Neural cell (in vitro differentiated cells): ENCODE results near the gene OGFR. TPM values are rescaled to one million over a fixed set of nuclear protein-coding genes. Genes with fewer than 3 reads are reported as not detected.

ENCODE experiments used
- H2AFZ ChIP-seq: fragments of 200-600, 300-800 bp; sonication (generic), shearing (Covaris generic); 2 replicates; pipeline ENCODE4 v1.6.0; 2014; ENCODE audit warnings: low read depth, mild to moderate bottlenecking, antibody characterized with exemption, low read length, moderate library complexity
- H3F3A ChIP-seq: fragments of 200-600 bp; shearing (Covaris generic); 2 replicates; pipeline ENCODE4 v1.6.1; 2016; ENCODE audit warnings: mild to moderate bottlenecking, moderate library complexity, mixed read lengths, antibody characterized with exemption, low read length; ENCODE audit not compliant: insufficient read depth, poor library complexity, severe bottlenecking
- H3K27ac ChIP-seq: fragments of 200-600, 300-800 bp; sonication (generic), shearing (Covaris generic); 2 replicates; pipeline ENCODE4 v1.5.1; 2014; ENCODE audit warnings: mild to moderate bottlenecking, low read length, moderate library complexity
- H3K27me3 ChIP-seq: fragments of 300-800, 200-600 bp; sonication (generic), shearing (Covaris generic); 2 replicates; pipeline ENCODE4 v1.6.0; 2014; ENCODE audit warnings: mild to moderate bottlenecking, low read depth, low read length, moderate library complexity; ENCODE audit not compliant: insufficient read depth
- H3K36me3 ChIP-seq: fragments of 300-800, 200-600 bp; sonication (generic), shearing (Covaris generic); 2 replicates; pipeline ENCODE4 v1.5.1; 2014; ENCODE audit warnings: mild to moderate bottlenecking, antibody characterized with exemption, low read length, moderate library complexity; ENCODE audit not compliant: insufficient read depth
- H3K4me2 ChIP-seq: fragments of 300-800, 200-600 bp; sonication (generic), shearing (Covaris generic); 2 replicates; pipeline ENCODE4 v1.6.0; 2014; ENCODE audit warnings: mild to moderate bottlenecking, low read length
- H3K4me3 ChIP-seq: fragments of 300-800, 200-600 bp; sonication (generic), shearing (Covaris generic); 2 replicates; pipeline ENCODE4 v1.5.1; 2014; ENCODE audit warnings: mild to moderate bottlenecking, low read length, moderate library complexity
- H3K79me2 ChIP-seq: fragments of 200-600 bp; shearing (Covaris generic); replicated peaks from 2 replicates; pipeline ENCODE4 v1.6.0; 2014; ENCODE audit warnings: mild to moderate bottlenecking, low read length, moderate library complexity; ENCODE audit not compliant: insufficient read depth
- H3K9ac ChIP-seq: fragments of 300-800, 200-600 bp; sonication (generic), shearing (Covaris generic); 2 replicates; pipeline ENCODE4 v1.6.1; 2016; ENCODE audit warnings: mild to moderate bottlenecking, low read length, mixed read lengths
- H3K9me2 ChIP-seq: fragments of 200-600 bp; shearing (Covaris generic); 2 replicates; pipeline ENCODE4 v1.6.1; 2016; ENCODE audit warnings: mild to moderate bottlenecking, low read length, mixed read lengths; ENCODE audit not compliant: insufficient read depth
- H3K9me3 ChIP-seq: fragments of 200-600, 300-800 bp; sonication (generic), shearing (Covaris generic); 2 replicates; pipeline ENCODE4 v1.6.1; 2016; ENCODE audit warnings: mild to moderate bottlenecking, mixed run types, low read length, moderate library complexity, mixed read lengths
- H4K20me1 ChIP-seq: fragments of 200-600 bp; shearing (Covaris generic); 2 replicates; pipeline ENCODE4 v1.6.1; 2016; ENCODE audit warnings: mild to moderate bottlenecking, mixed run types; ENCODE audit not compliant: insufficient read depth
- CTCF ChIP-seq: fragments of 450-650 bp; IDR thresholded peaks from 2 replicates; pipeline ENCODE4 v1.5.1; 2014; ENCODE audit warnings: antibody characterized with exemption, mild to moderate bottlenecking, moderate library complexity; ENCODE audit not compliant: poor library complexity, severe bottlenecking
- EP300 ChIP-seq: fragments of 450-650 bp; conservative IDR thresholded peaks from 2 replicates; pipeline ENCODE4 v1.6.1; 2014; ENCODE audit warnings: antibody characterized with exemption, mild to moderate bottlenecking, moderate library complexity; ENCODE audit not compliant: poor library complexity, severe bottlenecking
- EZH2 ChIP-seq: fragments of 200-600, 300-800 bp; shearing (Covaris generic), sonication (generic); IDR thresholded peaks from 2 replicates; pipeline ENCODE4 v1.6.1; 2014; ENCODE audit warnings: antibody characterized with exemption, low read length, borderline replicate concordance, mild to moderate bottlenecking; ENCODE audit not compliant: insufficient read depth, poor library complexity, severe bottlenecking
- MXI1 ChIP-seq: fragments of 450-650 bp; conservative IDR thresholded peaks from 2 replicates; pipeline ENCODE4 v1.6.1; 2014; ENCODE audit warnings: antibody characterized with exemption, mild to moderate bottlenecking; ENCODE audit not compliant: poor library complexity, severe bottlenecking
- POLR2AphosphoS5 ChIP-seq: IDR thresholded peaks from 2 replicates; pipeline ENCODE4 v1.6.1; 2012
- RAD21 ChIP-seq: fragments of 450-650 bp; conservative IDR thresholded peaks from 2 replicates; pipeline ENCODE4 v1.6.1; 2014; ENCODE audit warnings: antibody characterized with exemption, mild to moderate bottlenecking, moderate library complexity
- REST ChIP-seq: IDR thresholded peaks from 2 replicates; pipeline ENCODE4 v1.6.1; 2012; ENCODE audit warnings: borderline replicate concordance
- SMC3 ChIP-seq: fragments of 450-650 bp; conservative IDR thresholded peaks from 2 replicates; pipeline ENCODE4 v1.6.1; 2014; ENCODE audit warnings: antibody characterized with exemption, mild to moderate bottlenecking, moderate library complexity; ENCODE audit not compliant: poor library complexity
- TAF1 ChIP-seq: IDR thresholded peaks from 2 replicates; pipeline ENCODE4 v1.6.1; 2012; ENCODE audit warnings: low read depth
- polyA plus RNA-seq: library from polyadenylated mRNA; depleted of rRNA; stranded (reverse); fragments of >200 nt; gene quantifications from 2 replicates; pipeline ENCODE4 v1.2.3, GENCODE V29; 2014

The OGFR gene
- polyA plus RNA-seq, 1 donor from 2014 or later, result 15.6 TPM

DNA sequence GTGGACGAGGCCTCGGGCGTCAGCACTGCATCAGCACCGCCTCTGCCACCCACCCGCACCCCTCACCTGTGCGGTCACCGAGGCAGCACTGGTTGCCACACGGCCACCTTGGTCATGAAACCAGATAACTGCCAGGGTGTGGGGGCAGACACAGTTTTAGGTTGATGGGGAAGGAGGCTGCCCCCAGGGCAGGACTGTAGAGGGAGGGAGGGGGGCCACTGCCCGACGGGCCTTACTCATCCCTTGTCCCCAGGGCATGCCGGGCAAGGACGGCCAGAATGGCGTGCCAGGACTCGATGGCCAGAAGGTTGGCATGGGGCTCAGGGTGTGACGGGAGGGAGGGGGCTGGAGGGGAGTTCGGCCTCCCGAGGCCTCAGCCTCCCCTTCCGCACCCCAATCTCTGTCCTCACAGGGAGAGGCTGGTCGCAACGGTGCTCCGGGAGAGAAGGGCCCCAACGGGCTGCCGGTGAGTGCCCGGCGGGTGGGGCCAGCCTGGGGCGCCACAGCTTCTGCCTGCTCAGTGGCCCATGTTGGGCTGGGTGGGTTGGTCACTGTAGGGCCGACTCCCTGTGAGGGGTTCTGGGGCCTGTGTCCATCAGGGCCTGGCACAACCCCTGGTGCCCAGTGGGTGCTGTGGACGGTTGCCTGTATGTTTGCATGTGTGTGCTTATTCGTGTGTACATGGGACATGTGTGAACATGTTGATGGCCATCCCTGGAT is 24.0 kb downstream of the OGFR start:
- H3F3A ChIP-seq, result no peaks in the 10 kb centered on the region
- no peak overlapping the region for H3K27ac ChIP-seq
- no peaks in the 10 kb centered on the region for H3K9me2 ChIP-seq
- no peak overlapping the region for H3K4me2 ChIP-seq
- no peaks in the 10 kb centered on the region for H3K36me3 ChIP-seq
- no peak overlapping the region for H3K4me3 ChIP-seq
- TF ChIP-seq MXI1, result no peak
- TF ChIP-seq CTCF, result no peak
- no peak for TF ChIP-seq RAD21
- no peak for TF ChIP-seq POLR2AphosphoS5
- no peak for TF ChIP-seq EZH2
- no peak for TF ChIP-seq TAF1
- H3K79me2 ChIP-seq, result no peaks in the 10 kb centered on the region
- no peak overlapping the region for H3K9ac ChIP-seq
- H3K9me3 ChIP-seq, result no peaks in the 10 kb centered on the region
- H3K27me3 ChIP-seq, result no peaks in the 10 kb centered on the region
- H2AFZ ChIP-seq, result no peak overlapping the region
- H4K20me1 ChIP-seq, result no peaks in the 10 kb centered on the region

- Histone ChIP-seq H3K9me3 (no peaks in the 10 kb centered on the region), H3K9me2 (no peaks in the 10 kb centered on the region), H3F3A (no peaks in the 10 kb centered on the region), H2AFZ (no peak overlapping the region), H3K36me3 (no peaks in the 10 kb centered on the region), H3K4me2 (no peak overlapping the region), H3K27me3 (no peaks in the 10 kb centered on the region), H3K4me3 (no peak overlapping the region), H3K27ac (no peak overlapping the region), H4K20me1 (no peaks in the 10 kb centered on the region), H3K9ac (no peak overlapping the region), H3K79me2 (no peaks in the 10 kb centered on the region)
- TF ChIP-seq REST (no peak), RAD21 (no peak), TAF1 (no peak), POLR2AphosphoS5 (no peak), EZH2 (no peak), MXI1 (no peak), EP300 (no peak), CTCF (no peak), SMC3 (no peak)
Measured at GRCh38 chr20:62829231-62830230, 24.9 kb downstream of the OGFR start.
